Measurements from ENCODE around the gene OLFML3. TPM values are rescaled to one million over a fixed set of nuclear protein-coding genes. Genes with fewer than 3 reads are reported as not detected.
A peak's percentile ranks its signal among the peaks of the same experiment; 100 is the strongest.
"Not testable (repeated sequence)": the region's sequence is repeated elsewhere in the genome, so short reads cannot be mapped to it uniquely, and the experiment has no call there.

Gene OLFML3
- total RNA-seq, 4 donors from 2014 or later, result 86.6 to 302 (median 122) TPM

DNA sequence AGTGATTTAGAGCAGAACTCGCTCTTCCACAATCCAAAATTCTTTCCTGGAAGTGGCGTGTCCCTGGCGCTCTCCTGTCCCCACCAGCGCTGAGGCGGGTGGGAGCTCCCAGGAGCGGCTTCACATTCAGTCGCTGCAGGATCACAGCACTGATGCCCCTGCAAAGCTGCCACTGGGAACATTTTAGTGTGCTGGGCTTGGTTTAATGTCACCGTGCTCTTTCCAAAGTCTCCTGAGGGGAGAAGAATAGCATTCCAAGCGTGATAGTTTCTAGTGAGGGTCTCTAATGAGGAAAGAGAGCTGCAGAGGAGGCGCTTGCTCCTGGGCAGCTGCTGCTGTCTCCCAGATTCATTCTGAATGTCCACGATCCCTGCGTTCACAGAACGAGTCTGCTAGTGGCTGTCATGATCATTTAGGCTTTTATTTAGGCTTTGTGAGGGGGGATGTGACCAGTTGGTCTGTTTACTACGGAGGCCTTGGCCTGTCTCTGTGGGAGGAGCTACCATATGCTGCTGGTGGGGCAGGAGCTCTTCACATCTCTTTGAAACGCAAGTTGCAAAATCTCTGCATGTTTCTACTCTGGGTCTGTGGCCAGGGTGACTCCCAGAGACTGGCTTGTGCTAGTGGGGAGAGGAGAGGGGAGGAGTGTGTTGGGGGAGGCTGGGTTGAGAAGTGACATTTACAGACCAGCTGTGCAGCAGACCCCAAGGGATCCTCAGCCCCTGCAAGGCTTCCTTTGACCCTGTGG, 23.4 kb downstream of the OLFML3 start:
- no peak for TF ChIP-seq POLR2A (IDR thresholded peaks at IDR 0.05)
- TF ChIP-seq, protein P1, sequence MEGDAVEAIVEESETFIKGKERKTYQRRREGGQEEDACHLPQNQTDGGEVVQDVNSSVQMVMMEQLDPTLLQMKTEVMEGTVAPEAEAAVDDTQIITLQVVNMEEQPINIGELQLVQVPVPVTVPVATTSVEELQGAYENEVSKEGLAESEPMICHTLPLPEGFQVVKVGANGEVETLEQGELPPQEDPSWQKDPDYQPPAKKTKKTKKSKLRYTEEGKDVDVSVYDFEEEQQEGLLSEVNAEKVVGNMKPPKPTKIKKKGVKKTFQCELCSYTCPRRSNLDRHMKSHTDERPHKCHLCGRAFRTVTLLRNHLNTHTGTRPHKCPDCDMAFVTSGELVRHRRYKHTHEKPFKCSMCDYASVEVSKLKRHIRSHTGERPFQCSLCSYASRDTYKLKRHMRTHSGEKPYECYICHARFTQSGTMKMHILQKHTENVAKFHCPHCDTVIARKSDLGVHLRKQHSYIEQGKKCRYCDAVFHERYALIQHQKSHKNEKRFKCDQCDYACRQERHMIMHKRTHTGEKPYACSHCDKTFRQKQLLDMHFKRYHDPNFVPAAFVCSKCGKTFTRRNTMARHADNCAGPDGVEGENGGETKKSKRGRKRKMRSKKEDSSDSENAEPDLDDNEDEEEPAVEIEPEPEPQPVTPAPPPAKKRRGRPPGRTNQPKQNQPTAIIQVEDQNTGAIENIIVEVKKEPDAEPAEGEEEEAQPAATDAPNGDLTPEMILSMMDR (IDR thresholded peaks at IDR 0.05), result no peak
- intact Hi-C loops (cut with DNase I; ENCODE audit: low total_unique reads), result no loop called here
- no peaks in the 10 kb centered on the region for H3K4me1 ChIP-seq
- no peaks in the 10 kb centered on the region for H3K27me3 ChIP-seq
- peak overlapping the region in 1 of 2 donors; percentile 31 for H3K27ac ChIP-seq
- H3K9me3 ChIP-seq, result no peaks in the 10 kb centered on the region
- H3K36me3 ChIP-seq, result no peaks in the 10 kb centered on the region
- H3K4me3 ChIP-seq, result no peak overlapping the region
- peak; percentile 40 to 50 for DNase-seq

DNA sequence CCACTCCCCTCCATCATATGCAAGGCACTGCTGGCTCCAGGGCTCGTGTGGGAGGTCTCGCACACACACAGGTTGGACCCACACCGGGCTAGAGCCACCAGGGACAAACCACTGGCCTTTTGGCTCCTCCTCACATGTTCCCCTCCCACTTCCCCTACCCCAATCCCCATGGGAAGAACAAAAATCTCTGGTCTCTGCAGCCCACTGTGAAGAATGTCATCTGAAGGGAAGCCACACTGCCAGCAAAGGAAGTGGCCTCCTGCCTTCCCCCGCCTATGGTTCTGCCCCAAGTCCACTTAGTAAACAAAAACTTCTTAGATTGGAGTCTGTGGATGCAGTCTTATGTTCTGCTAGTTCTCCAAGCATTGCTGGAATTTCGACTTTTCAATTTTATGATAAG, 24.2 kb downstream of the OLFML3 start:
- Histone ChIP-seq H3K27ac (peak overlapping the region in 1 of 2 donors; percentile 31), H3K27me3 (no peaks in the 10 kb centered on the region), H3K4me1 (no peaks in the 10 kb centered on the region), H3K4me3 (no peak overlapping the region), H3K9me3 (no peaks in the 10 kb centered on the region), H3K36me3 (no peaks in the 10 kb centered on the region)
- no peak for DNase-seq
- intact Hi-C loops (cut with DNase I; ENCODE audit: low total_unique reads), result no loop called here
- TF ChIP-seq, protein P1 (IDR thresholded peaks at IDR 0.05), result no peak
- no peak for TF ChIP-seq POLR2A (IDR thresholded peaks at IDR 0.05)

GRCh38 chr1:114006825-114007224, 27.6 kb downstream of the OLFML3 start:
- H3K27me3 ChIP-seq; H3K9me3 ChIP-seq; H3K4me3 ChIP-seq; intact Hi-C loops (cut with DNase I; ENCODE audit: low total_unique reads); H3K27ac ChIP-seq; DNase-seq; H3K36me3 ChIP-seq; H3K4me1 ChIP-seq: not testable (repeated sequence)

DNA sequence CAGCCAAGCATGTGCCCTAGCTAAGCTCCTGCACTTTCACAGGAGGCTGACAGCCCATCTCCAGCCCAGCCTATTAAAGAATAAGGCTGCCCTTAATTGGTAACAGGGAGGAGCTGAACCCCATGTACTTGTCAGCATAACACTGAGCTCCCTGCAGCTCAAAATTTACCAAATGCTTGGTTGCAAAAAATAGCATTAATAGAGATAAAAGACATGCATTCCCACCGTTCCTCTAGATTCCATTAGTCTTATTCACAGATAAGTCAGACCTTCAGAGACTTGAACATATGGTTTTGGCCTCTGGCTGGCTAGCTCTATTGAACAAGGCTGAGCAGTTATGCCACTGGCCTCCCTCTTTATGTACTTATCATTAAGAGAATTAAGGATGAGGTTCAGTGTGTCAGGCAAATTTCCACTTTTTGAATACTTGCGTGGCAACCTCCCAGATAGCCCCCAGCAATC, 29.2 kb downstream of the OLFML3 start:
- Histone ChIP-seq H3K36me3 (no peaks in the 10 kb centered on the region), H3K4me3 (no peak overlapping the region), H3K9me3 (no peaks in the 10 kb centered on the region), H3K27me3 (no peaks in the 10 kb centered on the region), H3K27ac (no peak overlapping the region), H3K4me1 (no peaks in the 10 kb centered on the region)
- intact Hi-C loops (cut with DNase I; ENCODE audit: low total_unique reads), result no loop called here
- DNase-seq, result no peak
- TF ChIP-seq, protein P1 (IDR thresholded peaks at IDR 0.05), result no peak
- TF ChIP-seq POLR2A (IDR thresholded peaks at IDR 0.05), result no peak

DNA sequence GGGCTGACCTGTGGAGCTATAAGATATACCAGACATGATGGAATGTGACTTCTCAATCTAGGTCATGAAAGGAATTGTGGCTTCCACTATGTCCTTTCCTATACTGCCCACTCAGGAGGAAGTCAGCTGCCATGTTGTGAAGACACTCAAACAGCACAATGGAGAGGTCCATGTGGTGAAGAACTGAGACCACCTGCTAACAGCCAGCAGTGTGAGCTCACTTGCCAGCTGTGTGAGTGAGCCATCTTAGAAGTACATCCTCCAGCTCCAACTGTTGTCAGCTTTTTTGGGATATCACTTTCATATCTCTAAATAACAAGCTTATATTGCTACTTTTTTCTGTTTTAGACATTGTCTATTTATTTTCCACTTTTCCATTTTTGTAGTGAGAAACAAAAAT, 29.7 kb downstream of the OLFML3 start:
- intact Hi-C loops (cut with DNase I; ENCODE audit: low total_unique reads), result no loop called here

More for the DNA sequence above, 29.7 kb downstream of the OLFML3 start:
- no peak overlapping the region for H3K27ac ChIP-seq
- no peaks in the 10 kb centered on the region for H3K9me3 ChIP-seq
- DNase-seq, result no peak
- no peak overlapping the region for H3K4me3 ChIP-seq
- H3K4me1 ChIP-seq, result no peaks in the 10 kb centered on the region
- TF ChIP-seq, protein P1 (IDR thresholded peaks at IDR 0.05), result no peak
- no peak for TF ChIP-seq POLR2A (IDR thresholded peaks at IDR 0.05)
- no peaks in the 10 kb centered on the region for H3K36me3 ChIP-seq
- no peaks in the 10 kb centered on the region for H3K27me3 ChIP-seq

All from uterus (tissue), 4 donors.